HL-60/S4 treated with phorbol 12-myristate 13-acetate at 8.2 ng/mL for 4 days and 3 days (cell line): ENCODE measurements around the gene FABP3.

ENCODE experiments used
- in situ Hi-C: fragments of 300-500 bp; cut with MboI; formaldehyde crosslinking; loops from 2 replicates; pipeline ENCODE4 v1.15.0; 2022; ENCODE audit warnings: low sequenced_read_pairs

The FABP3 gene

DNA sequence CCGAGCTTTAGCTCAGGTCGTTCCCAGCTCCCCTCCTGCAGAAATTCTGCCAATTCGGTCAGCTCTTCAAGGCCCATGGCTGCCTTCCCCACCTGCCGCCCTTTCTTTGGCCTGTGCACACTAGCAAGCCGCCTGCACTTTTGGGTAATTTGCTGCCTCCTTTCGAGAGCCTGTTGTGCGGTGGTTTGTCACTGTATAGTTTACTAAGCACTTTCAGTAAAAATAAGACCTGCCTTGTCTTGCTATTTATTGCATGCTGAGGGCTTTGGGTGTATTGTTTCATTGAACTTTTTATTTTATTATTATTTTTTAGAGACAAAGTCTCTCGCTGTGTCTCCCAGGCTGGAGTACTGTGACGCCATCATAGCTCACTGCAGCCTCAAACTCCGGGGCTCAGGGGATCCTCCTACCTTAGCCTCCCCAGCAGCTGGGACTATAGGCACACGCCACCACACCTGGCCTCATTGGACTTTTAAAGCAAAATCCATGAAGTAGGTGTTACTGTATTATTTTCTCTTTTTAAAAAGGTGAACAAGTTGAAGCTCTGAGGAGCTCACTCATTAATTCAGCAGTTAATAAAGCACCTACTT lies 1.1 kb upstream of the FABP3 start:
- in situ Hi-C loops = no loop called here

DNA sequence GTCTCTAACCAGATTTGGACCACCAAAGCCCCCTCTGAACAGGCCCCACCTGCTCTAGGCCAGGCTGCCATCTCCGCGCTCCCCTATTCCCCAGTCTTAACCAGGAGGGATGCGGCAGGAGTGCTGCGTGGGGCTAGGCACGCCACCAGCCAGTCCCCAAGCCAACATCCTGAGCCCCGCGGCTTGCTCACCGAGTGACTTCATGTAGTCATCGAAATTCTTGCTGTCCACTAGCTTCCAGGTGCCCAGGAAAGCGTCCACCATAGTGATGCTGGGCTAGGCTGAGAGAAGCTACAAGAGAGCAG lies 173 bp downstream of the FABP3 start:
- in situ Hi-C loops = no loop called here

DNA sequence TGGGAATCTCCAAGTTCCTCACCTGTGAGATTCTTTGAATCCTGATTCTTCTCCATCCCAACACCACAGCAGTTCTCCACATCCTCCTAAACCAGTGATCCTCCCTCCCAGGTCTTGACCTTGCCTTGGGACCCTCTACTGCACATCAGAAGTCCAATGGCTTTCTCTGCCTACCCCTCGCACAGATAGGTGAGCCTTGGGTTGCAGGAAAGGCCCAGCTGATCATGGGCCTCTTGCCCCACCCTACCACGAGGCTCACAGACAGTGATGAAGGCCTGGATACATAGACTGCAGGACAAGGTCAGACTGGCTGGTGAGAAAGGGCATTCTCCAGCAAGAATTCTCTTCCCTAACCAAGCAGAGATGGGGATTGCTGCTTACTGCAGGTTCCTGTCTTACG lies 825 bp downstream of the FABP3 start:
- in situ Hi-C loops = no loop called here

DNA sequence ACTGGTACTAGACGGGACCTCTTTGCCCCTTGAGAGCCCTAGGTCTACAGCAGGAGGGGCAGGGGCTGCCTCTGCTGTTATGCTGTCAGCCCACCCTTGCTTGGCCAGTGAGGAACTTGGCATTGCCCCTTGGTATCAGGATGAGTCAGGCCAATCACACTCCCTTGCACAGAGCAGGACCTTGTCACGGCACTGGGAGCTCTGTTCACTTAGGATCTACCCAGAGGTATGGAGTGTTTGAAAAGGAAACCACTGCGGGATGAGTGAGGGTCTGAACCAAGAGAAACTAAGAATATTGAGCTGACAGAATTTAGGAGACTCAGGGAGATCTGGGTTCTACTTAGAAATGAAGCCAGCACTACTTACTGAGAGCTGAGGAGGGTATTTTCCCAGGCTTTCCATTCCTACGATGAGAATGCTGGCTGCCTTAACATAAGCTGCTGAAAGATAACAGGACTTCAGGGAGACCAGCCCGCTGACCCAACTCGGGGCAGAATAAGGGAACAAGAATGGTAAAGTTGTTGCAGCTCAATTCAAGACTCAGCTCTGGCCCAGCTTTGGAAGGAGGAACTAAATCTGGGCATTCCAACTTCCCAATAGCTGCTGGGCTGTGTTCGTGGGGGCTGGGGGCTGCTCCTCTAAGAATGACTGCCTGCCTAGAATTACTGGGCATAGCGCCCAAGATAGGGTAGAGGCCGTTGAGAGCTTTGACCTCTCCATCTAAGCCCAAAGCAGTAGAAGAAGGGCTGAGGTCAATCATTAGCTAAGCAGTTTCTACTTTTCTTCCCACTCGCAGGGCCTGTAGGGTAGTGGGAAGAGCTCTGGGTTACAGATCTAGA lies 1.5 kb downstream of the FABP3 start:
- in situ Hi-C loops = no loop called here

DNA sequence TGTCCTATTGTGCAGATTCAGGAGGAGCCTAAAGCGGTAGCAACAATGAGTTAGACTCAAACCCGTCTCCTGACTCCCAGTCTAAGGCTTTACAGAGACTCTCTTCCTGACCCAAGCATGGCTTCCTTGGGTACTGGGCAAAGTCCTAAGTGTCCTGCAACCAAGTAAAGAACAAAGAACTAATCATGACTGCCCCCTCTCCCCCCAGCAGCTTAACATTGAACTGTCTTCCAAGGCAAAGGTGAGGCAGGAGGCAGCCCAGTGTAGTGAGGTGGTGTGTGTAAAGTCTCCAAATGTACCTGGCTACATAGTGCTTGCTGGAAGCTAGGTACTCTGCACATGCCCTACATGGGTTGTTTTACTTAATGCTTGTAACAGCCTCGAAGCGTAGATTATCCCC lies 2.3 kb downstream of the FABP3 start:
- in situ Hi-C loops = no loop called here

DNA sequence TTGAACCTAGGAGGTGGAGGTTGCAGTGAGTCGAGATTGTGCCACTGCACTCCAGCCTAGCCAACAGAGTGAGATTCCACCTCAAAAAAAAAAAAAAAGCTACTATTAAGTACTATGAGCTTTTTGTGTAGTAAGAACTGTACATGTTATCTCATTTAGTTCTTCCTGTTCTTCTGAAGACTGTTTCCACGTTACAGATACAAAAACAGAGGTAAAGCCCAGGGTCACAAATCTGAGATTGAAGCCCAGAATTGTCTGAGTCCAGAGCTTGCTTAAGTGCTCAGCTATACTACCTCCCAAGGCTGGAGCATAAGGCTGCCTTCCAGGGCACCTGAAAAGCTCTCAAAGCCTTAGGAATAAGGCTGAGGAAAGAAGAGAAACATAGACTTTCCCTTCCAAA lies 2.9 kb downstream of the FABP3 start:
- in situ Hi-C loops = no loop called here

DNA sequence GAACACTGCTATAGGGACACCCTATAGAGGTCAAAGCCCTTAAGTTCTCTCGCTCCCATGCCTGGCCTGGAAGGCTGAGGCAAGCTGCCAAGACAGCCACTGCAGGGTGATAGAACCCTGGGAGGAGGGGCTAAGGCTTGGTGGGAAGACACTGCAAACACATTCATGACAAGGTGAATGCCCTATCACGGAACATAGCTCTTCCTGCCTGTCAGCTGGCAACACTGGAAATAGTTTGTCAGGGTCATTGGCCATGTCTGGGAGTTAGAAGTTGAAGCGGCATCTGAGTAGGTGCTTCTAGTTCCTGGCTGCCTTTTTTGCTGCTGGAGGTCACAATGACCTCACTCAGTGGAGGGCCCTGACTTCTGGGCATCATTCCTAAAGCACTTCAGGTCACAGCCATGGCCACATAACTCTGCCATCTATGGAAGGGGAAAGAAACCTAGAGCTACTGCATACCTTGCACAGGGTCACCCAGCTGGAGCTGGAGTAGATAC lies 4.2 kb downstream of the FABP3 start:
- in situ Hi-C loops = no loop called here

DNA sequence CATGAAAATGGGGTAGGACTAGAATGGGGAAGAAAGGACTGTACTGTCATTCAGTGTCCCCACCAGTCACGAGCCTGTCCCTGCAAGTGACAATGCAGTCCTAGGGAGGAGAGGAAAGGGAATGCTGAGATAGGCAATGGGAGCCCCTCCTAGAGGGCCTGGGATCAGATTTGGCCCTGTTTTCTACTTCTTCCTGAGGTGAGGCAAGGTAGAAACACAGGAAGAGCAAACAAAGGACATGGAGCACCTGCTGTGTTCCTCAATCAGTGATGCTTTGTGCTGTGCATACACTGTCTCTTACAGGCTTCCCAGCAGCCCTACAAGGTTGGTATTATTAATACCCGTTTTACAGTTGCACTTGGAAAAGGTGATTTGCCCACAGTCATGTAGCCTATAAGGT lies 6.1 kb downstream of the FABP3 start:
- in situ Hi-C loops = no loop called here

DNA sequence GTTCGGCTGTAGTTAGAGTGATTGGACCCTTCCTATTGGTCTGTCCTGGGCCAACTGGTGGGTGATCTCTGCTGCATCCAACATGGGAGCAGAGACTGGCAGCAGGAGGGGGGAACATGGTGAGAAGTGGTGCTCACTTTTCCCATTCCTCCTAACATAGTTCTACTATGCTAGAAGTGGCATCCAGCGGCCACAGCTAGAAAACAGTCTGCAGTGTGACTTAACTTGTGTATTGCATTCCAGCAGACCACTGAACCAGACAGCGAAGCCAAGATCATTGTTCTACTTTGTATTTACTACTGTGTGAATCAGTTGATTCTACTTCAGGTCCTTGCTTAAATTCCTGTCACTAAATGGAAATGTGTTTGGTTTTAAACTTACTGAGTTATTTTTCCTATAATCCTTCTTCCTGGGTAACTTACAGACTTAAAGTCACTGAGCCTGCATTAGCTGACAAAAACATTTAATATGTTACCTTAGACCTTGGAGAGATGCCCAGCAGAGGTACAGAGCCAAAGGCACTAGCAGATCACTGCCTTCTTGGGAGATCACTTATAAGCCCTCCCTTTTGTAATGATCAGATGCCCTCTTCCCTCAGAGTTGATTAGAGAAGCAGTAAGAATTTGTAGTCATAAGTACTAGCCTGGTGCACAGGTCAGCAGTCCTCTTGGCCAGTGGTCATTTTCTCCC lies 8.2 kb downstream of the FABP3 start:
- in situ Hi-C loops = no loop called here

DNA sequence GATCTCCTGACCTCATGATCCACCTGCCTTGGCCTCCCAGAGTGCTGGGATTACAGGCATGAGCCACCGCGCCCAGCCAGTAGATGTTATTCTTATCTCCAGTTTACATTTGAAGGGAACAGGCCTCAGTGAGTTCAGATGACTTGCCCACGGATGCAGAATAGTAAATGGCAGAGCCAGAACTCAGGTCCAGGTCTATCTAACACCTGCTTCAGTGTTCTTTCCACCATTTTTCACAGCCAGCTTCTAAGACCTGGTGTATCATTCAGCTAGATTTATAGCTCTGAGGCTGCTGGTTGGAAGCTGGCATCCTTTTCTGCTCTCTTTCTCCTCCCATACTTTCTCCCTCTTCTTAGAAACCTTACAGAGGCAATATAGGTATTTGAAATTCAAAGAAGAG lies 10.8 kb downstream of the FABP3 start:
- in situ Hi-C loops = no loop called here

DNA sequence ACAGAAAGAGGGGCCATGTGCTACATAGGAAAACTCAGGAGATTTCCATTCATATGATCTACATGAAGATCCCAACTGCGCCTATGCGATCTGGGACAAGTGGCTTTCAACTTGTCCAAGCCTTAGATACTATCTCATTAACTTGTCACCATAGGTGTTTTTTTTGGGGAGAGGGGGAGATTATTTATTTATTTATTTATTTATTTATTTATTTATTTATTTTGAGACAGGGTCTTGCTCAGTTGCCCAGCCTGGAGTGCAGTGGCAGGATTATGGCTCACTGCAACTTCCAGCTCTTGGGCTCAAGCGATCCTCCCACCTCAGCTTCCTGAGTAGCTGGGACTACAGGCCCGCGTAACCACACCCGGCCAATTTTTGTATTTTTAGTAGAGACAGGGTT lies 11.3 kb downstream of the FABP3 start:
- in situ Hi-C loops = no loop called here

DNA sequence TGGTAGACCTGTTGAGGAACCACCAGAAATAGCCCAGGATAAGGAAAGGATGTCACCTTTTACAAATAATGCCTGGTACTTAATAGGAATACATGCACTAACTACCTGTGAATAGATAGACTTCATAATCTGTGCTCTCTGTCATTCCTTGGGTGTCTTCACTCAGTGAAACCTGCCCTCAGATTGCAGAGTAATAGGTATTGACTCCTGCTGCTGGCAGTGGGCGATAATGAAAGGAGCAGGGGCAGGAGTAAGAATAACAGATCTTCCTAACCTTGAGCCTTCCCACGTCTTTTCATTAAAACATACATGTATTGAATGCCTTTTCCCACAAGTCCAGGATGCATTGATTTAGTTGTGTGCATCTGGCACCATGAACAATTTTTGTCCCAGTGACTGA lies 16.4 kb downstream of the FABP3 start:
- in situ Hi-C loops = no loop called here

DNA sequence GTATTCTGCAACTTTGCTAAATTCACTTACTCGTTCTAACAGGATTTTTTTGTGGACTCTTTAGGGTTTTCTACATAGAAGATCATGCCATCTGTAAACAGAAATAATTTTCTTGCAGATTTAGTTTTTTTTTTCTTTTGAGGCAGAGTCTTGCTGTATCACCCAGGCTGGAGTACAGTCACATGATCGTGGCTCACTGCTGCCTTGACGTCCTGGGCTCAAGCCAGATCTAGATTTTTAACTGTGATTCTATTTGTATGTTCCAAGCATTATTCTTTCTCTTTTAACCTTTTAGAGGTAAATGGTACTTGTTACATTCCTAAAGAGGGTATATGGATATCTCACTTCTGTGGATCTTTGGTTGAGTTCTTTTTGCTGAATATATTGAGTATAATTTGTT lies 18.6 kb downstream of the FABP3 start:
- in situ Hi-C loops = no loop called here

DNA sequence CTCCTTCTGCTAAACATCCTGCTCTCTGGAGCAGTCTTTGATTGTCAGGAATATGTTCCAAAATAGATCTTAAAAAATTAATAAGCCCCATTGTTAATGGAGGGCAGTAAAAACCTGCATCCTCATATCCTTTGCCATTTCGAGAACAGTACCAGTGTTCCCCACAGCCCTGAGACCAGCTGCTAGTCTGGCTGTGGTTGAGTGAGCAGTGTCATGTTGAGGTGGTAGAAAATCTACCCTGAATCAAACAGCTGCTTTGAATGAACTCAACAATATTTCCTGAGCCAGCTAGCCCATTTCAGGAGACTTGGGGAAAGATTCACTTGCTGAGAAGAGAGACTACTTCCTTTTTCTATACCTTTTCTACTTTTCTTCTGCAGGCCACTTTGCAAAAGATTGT lies 24.4 kb downstream of the FABP3 start:
- in situ Hi-C loops = no loop called here

DNA sequence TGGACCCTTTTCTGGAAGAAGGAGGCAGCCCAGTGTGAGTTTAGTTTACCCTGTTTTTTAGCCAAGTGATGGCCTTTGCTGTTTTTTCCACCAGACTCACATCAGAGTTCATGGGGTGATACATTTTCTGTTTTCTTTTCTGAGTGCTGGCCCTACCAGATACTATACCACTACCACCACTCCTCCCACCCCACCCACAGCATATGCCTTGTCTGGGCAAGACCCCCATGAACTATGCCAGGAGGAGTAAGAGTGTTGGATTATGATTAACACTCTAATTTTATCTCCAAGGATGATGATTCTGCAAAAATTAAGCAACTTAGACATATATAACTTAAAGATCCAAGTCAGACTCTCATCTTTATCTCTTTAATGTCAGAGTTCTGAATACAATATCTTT lies 26.1 kb downstream of the FABP3 start:
- in situ Hi-C loops = no loop called here

DNA sequence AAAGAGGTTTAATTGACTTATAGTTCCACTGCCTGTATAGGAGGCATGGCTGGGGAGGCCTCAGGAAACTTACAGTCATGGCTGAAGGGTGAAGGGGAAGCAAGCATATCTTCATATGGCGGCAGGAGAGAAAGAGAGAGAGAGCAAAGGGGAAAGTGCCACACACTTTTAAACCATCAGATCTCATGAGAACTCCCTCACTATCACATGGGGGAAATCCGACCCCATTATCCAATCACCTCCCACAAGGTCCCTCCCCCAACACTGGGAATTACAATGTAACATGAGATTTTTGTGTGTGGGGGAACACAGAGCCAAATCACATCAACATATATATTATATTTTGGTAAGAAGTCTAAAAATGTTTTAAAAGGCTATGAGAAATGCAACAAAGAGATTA lies 27.2 kb downstream of the FABP3 start:
- in situ Hi-C loops = no loop called here

DNA sequence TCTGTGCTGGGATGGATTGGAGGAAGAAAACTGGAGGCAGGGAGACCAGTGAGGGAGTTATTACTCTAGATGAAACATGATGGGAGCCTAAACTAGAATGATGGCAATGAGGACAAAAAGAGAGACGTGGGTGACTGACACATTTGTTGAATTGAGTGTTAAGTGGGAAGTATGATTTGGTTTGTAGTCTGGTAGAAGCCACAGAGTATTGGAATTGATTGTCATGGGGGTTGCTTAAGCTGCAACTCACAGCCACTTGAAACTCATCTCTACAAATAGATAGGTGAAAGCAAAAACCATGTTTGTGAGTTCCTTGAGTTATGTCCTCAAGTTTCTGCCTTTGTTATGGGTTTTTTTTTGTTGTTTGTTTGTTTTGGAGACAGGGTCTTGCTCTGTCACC lies 28.4 kb downstream of the FABP3 start:
- in situ Hi-C loops = no loop called here

DNA sequence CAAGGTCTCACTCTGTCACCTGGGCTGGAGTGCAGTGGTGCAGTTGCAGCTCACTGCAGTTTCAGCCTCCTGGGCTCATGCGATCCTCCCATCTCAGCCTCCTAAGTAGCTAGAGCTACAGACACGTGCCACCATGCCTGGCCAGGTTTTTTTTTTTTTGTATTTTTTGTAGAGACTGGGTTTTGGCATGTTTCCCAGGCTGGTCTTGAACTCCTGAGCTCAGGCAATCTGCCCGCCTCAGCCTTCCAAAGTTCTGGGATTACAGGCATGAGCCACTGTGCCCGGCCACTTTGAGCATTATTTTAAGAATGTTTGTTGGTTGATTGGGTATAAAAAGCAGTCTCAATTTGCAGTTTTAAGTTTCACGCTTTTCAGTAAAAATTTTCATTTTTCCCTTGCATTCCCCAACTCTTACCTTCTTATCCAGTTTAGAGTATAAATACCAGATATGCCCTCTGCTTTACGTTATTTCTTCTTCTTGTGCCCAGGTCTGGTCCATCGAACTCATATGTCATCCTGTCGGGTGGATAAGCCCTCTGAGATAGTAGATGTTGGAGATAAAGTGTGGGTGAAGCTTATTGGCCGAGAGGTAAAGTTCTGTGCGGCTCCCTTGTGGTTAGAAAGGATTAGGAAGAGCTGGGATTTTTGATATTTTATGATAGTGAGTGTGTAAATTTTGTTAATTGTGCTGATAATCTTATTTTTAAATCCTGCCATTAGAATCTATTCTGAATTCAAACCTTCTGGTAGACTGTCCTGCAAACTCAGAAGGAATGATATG lies 36.0 kb downstream of the FABP3 start:
- in situ Hi-C loops = no loop called here

DNA sequence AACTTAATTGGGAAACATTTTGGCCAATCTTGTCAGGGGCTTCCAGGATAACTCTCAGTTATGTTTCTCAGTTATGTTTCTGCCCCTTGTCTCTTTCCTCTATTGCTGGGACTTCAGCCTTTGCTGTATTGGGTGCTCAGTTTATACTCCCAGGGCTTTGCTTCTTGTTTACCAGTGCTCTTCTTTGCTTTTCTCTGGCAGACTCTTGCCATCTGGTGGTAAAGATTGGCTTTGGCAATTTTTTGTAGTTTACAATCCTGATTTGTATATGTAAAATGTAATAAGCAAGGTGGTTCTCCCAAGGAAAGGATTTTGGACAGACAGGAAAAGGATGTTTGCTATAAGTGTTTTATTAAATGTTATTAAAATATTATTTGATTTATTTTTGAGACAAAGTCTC lies 37.9 kb downstream of the FABP3 start:
- in situ Hi-C loops = no loop called here

DNA sequence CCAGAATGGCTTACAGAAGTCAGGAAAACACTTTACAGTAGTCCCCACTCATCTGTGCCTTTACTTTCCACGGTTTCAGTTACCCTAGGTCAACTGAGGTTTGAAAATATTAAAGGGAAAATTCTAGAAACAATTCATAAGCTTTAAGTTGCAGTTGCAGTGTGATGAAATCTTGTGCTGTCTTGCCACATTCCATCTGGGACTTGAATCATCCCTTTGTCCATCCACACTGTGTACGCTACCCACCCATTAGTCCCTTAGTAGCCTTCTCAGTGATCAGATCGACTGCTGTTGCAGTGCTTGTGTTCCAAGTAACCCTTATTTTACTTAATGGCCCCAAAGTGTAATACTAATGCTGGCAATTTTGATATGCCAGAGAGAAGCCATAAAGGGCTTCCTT lies 45.5 kb downstream of the FABP3 start:
- in situ Hi-C loops = no loop called here

DNA sequence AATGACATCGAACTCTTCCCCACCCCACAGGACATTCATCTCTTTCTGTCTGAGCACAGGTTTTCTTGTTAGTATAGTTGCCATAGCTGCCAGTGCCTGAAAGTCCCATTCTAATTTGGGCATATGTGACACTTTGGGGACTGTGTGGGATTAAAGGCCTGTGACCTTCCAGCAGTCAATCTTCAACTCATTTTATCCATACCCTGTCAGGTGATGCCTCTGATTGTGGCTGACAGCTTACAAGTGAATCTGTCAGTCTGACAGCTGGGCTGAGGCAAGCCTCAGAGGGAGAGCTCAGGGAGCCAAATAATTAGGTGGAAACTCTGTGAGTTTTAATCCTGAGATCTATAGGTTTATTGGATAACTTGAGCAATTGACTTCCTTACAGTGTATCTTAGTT lies 46.4 kb downstream of the FABP3 start:
- in situ Hi-C loops = no loop called here

DNA sequence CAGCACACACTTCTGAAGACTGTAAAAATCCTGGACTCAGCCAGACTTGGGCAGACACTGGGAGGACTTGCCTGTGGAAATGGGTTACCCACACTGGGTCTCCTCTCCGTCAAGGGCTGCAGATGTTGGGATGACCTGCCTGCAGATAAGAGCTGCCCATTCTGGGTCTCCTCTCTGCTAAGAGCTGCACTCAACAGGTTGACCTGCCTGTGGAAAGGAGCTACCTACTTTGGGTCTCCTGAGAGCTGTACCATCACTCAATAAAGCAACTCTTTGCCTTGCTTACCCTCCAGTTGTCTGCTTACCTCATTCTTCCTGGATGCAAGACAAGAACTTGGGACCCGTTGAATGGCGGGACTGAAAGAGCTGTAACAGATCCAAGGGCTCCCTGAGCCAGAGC lies 47.9 kb downstream of the FABP3 start:
- in situ Hi-C loops = no loop called here
